KG1 (cell line): ENCODE data around the gene PMPCA.
"Not testable (repeated sequence)": the region's sequence is repeated elsewhere in the genome, so short reads cannot be mapped to it uniquely, and the experiment has no call there.

Experiments used
- DNase-seq: peaks from one replicate; lab custom pipeline; 2025; lab: John Stamatoyannopoulos, UW

Gene PMPCA

GRCh38 chr9:136394312-136395019 lies 16.0 kb upstream of the PMPCA start:
- DNase-seq, result no peak

GRCh38 chr9:136395020-136395340 lies 15.5 kb upstream of the PMPCA start:
- no peak for DNase-seq

- no peak for DNase-seq
These were observed 14.9 kb upstream of the PMPCA start for GRCh38 chr9:136395345-136396218.

- DNase-seq, result no peak
These were observed 14.3 kb upstream of the PMPCA start for GRCh38 chr9:136396219-136396515.

- no peak for DNase-seq
These were observed 12.8 kb upstream of the PMPCA start for GRCh38 chr9:136397643-136398042.

- no peak for DNase-seq
These were observed 12.2 kb upstream of the PMPCA start for GRCh38 chr9:136398286-136398685.

GRCh38 chr9:136399176-136400037 lies 11.1 kb upstream of the PMPCA start:
- no peak for DNase-seq

GRCh38 chr9:136400038-136400834 lies 10.2 kb upstream of the PMPCA start, which contains the start of gene SNAPC4:
SNAPC4 (minus strand) TSS chr9:136400170; CDS start chr9:136398428, 1,742 bp downstream.
- peak; percentile 94 for DNase-seq

- DNase-seq, result no peak
These were observed 9.1 kb upstream of the PMPCA start for GRCh38 chr9:136401173-136401922.

GRCh38 chr9:136402067-136402466 lies 8.4 kb upstream of the PMPCA start:
- DNase-seq, result no peak

- no peak for DNase-seq
These were observed 6.9 kb upstream of the PMPCA start for GRCh38 chr9:136403538-136403914.

- DNase-seq, result no peak
These were observed 6.3 kb upstream of the PMPCA start for GRCh38 chr9:136403915-136404800.

GRCh38 chr9:136404801-136405136 lies 5.7 kb upstream of the PMPCA start:
- no peak for DNase-seq

GRCh38 chr9:136405481-136405880 lies 5.0 kb upstream of the PMPCA start:
- no peak for DNase-seq

- not testable (repeated sequence) for DNase-seq
These were observed 4.6 kb upstream of the PMPCA start for GRCh38 chr9:136405904-136406303.

GRCh38 chr9:136407061-136407460 lies 3.4 kb upstream of the PMPCA start:
- DNase-seq, result not testable (repeated sequence)

- DNase-seq, result no peak
These were observed 2.5 kb upstream of the PMPCA start for GRCh38 chr9:136407911-136408310.

- DNase-seq, result peak; percentile 25
These were observed 652 bp upstream of the PMPCA start for GRCh38 chr9:136409557-136410455.

GRCh38 chr9:136411378-136411777 lies 920 bp downstream of the PMPCA start:
- no peak for DNase-seq
